ENCODE data around the gene WT1.
"Not testable (repeated sequence)": the region's sequence is repeated elsewhere in the genome, so short reads cannot be mapped to it uniquely, and the experiment has no call there.

The WT1 gene

GRCh38 chr11:32385998-32386397, 49.3 kb downstream of the WT1 start:
- no peak for DNase-seq

- DNase-seq, result no peak
Measured at GRCh38 chr11:32382339-32383049, 52.8 kb downstream of the WT1 start.

GRCh38 chr11:32381179-32381578, 54.2 kb downstream of the WT1 start:
- no peak for DNase-seq

GRCh38 chr11:32379719-32380118, 55.6 kb downstream of the WT1 start:
- no peak for DNase-seq

- DNase-seq, result no peak
Measured at GRCh38 chr11:32375826-32376225, 59.5 kb downstream of the WT1 start.

GRCh38 chr11:32374261-32374711, 61.1 kb downstream of the WT1 start:
- DNase-seq, result peak; percentile 49 to 64

GRCh38 chr11:32369987-32370386, 65.4 kb downstream of the WT1 start:
- not testable (repeated sequence) for DNase-seq

- DNase-seq, result no peak
Measured at GRCh38 chr11:32366666-32367065, 68.7 kb downstream of the WT1 start.

- no peak for DNase-seq
Measured at GRCh38 chr11:32365192-32365591, 70.1 kb downstream of the WT1 start.

- no peak for DNase-seq
Measured at GRCh38 chr11:32358729-32359128, 76.6 kb downstream of the WT1 start.

- no peak for DNase-seq
Measured at GRCh38 chr11:32353884-32354283, 81.5 kb downstream of the WT1 start.

GRCh38 chr11:32348502-32348901, 86.8 kb downstream of the WT1 start:
- DNase-seq, result no peak

- DNase-seq, result no peak
Measured at GRCh38 chr11:32344946-32345345, 90.4 kb downstream of the WT1 start.

- DNase-seq, result no peak
Measured at GRCh38 chr11:32343325-32344008, 91.9 kb downstream of the WT1 start.

- no peak for DNase-seq
Measured at GRCh38 chr11:32341620-32342613, 93.4 kb downstream of the WT1 start.

- no peak for DNase-seq
Measured at GRCh38 chr11:32340181-32340580, 95.2 kb downstream of the WT1 start.

Measured in activated CD4-positive, alpha-beta T cell treated with anti-CD3 and anti-CD28 coated beads, Interleukin-2, amount 50 U/mL, for 48 hours (primary cell).